ENCODE measurements around the gene PCDHGC5. TPM values are rescaled to one million over a fixed set of nuclear protein-coding genes. Genes with fewer than 3 reads are reported as not detected.
A peak's percentile ranks its signal among the peaks of the same experiment; 100 is the strongest.

The PCDHGC5 gene
- total and polyA plus RNA-seq, 2 experiments from 2014 or later = 0.16 to 1.5 TPM

DNA sequence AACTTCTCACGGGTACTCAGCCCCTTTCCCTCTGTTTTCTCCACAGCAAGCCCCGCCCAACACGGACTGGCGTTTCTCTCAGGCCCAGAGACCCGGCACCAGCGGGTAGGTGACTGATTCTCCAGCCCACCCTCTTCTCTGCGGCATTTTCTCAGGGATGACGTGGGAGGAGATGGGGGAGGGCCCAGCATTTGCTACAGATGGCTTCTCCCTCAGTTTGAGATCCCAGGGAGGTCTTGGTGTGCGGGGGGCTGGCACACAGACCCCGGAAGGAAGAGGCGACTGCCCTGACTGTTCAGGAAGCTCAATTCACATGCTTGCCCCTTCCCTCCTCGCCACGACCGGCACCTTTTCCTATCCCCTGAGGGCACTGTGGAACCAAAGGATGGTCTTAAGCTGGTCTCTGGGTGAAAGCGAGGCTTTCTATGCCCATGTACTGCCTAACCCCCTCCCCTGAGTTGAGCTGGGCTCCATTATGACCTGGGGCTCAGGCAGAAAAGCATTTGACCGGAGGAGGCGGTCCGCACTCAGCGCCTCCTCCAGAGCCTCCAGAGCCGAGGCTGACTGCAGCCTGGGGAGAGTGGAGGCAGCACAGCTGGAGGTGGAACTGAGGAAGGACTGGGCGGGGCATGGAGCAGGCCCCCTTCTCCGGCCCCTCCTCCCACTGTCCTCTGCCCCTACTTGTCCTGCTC, 6.0 kb downstream of the PCDHGC5 start:
- peak; percentile 11 for ATAC-seq
- peaks cover 48% of the 10 kb centered on the region for H3K27me3 ChIP-seq (ENCODE audit: insufficient read depth)
- peak overlapping the region; percentile 76 for H2AFZ ChIP-seq
- 0 out of 2 replicates have a peak, but pooled peaks cover 10% of the 10 kb centered on the region for H3F3A ChIP-seq (replicated peaks; ENCODE audit: low read depth)
- H3K9me2 ChIP-seq (ENCODE audit: insufficient read depth) = no peaks in the 10 kb centered on the region; the same call in 1 of the 2 replicates
- H4K20me1 ChIP-seq (replicated peaks; ENCODE audit: insufficient read depth) = no peaks in the 10 kb centered on the region
- peak; percentile 62 for DNase-seq (ENCODE audit: low spot score)
- H3K4me3 Mint-ChIP-seq = peak overlapping the region; percentile 30
- peaks cover 39% of the 10 kb centered on the region for H3K4me1 ChIP-seq (ENCODE audit: insufficient read depth)
- no peaks in the 10 kb centered on the region for H3K36me3 ChIP-seq (ENCODE audit: insufficient read depth)
- H3K36me3 Mint-ChIP-seq (ENCODE audit: low read depth) = peaks cover 17% of the 10 kb centered on the region
- TF ChIP-seq CREB1 (CRISPR knock-in tag; IDR thresholded peaks at IDR 0.05; ENCODE audit: low read depth) = 0 out of 2 replicates have a peak, but pooled peaks have one; percentile 11
- TF ChIP-seq ZNF331 (CRISPR knock-in tag; IDR thresholded peaks at IDR 0.05; ENCODE audit: low read depth) = no peak
- no peak for TF ChIP-seq EZH2 (IDR thresholded peaks at IDR 0.05; ENCODE audit: low read depth, unreplicated experiment)
- no peak for TF ChIP-seq ZNF114 (CRISPR knock-in tag; IDR thresholded peaks at IDR 0.05)
- TF ChIP-seq NANOG (IDR thresholded peaks at IDR 0.05; ENCODE audit: borderline replicate concordance) = no peak
- TF ChIP-seq POLR2AphosphoS5 (IDR thresholded peaks at IDR 0.05; ENCODE audit: low read depth) = no peak
- H3K4me2 ChIP-seq = peak overlapping the region; percentile 79
- H3K27ac Mint-ChIP-seq = no peak overlapping the region
- peaks cover 54% of the 10 kb centered on the region for H3K27me3 Mint-ChIP-seq (ENCODE audit: insufficient read depth, low read depth, poor library complexity)
- no peaks in the 10 kb centered on the region for H3K9me3 Mint-ChIP-seq
- H3K4me1 Mint-ChIP-seq = peaks cover 49% of the 10 kb centered on the region
- peak overlapping the region; percentile 51 for H3K4me3 ChIP-seq
- no peak overlapping the region for H3K27ac ChIP-seq (ENCODE audit: low read depth)
- H3K79me2 ChIP-seq (replicated peaks; ENCODE audit: insufficient read depth) = no peaks in the 10 kb centered on the region

DNA sequence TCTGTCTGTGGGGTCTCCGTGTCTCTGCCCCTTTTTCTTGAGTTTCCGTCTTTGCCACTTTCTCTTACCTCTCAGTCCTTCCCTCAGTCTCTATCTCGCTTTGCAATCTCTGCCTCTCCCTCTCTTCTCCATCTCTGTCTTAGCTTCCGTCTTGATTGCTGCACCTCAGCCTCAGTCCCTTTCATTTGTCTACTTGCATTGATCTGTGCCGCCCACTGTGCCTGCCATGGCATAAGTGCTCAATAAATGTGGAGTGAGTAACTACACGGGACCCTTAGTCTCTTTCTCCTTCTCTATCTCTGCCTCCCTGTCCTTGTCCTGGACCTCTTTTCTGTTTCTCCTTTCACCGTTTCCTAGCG, 6.6 kb downstream of the PCDHGC5 start:
- no peak overlapping the region for H2AFZ ChIP-seq
- no peak for ATAC-seq
- Mint-ChIP-seq H3K4me1 (peaks cover 49% of the 10 kb centered on the region), H3K9me3 (no peaks in the 10 kb centered on the region), H3K27me3 (ENCODE audit: insufficient read depth, low read depth, poor library complexity) (peaks cover 49% of the 10 kb centered on the region), H3K4me3 (peak overlapping the region; percentile 30), H3K36me3 (ENCODE audit: low read depth) (peaks cover 15% of the 10 kb centered on the region), H3K27ac (no peak overlapping the region)
- no peaks in the 10 kb centered on the region for H4K20me1 ChIP-seq (replicated peaks; ENCODE audit: insufficient read depth)
- H3F3A ChIP-seq (replicated peaks; ENCODE audit: low read depth) = 0 out of 2 replicates have a peak, but pooled peaks cover 10% of the 10 kb centered on the region
- peak overlapping the region; percentile 51 for H3K4me3 ChIP-seq
- H3K4me1 ChIP-seq (ENCODE audit: insufficient read depth) = peaks cover 39% of the 10 kb centered on the region
- no peak for DNase-seq (ENCODE audit: low spot score)
- H3K27me3 ChIP-seq (ENCODE audit: insufficient read depth) = peaks cover 43% of the 10 kb centered on the region
- H3K9me2 ChIP-seq (ENCODE audit: insufficient read depth) = no peaks in the 10 kb centered on the region; the same call in 1 of the 2 replicates
- no peaks in the 10 kb centered on the region for H3K36me3 ChIP-seq (ENCODE audit: insufficient read depth)
- H3K4me2 ChIP-seq = peak overlapping the region; percentile 79
- H3K79me2 ChIP-seq (replicated peaks; ENCODE audit: insufficient read depth) = no peaks in the 10 kb centered on the region
- H3K27ac ChIP-seq (ENCODE audit: low read depth) = no peak overlapping the region
- TF ChIP-seq, protein P1, sequence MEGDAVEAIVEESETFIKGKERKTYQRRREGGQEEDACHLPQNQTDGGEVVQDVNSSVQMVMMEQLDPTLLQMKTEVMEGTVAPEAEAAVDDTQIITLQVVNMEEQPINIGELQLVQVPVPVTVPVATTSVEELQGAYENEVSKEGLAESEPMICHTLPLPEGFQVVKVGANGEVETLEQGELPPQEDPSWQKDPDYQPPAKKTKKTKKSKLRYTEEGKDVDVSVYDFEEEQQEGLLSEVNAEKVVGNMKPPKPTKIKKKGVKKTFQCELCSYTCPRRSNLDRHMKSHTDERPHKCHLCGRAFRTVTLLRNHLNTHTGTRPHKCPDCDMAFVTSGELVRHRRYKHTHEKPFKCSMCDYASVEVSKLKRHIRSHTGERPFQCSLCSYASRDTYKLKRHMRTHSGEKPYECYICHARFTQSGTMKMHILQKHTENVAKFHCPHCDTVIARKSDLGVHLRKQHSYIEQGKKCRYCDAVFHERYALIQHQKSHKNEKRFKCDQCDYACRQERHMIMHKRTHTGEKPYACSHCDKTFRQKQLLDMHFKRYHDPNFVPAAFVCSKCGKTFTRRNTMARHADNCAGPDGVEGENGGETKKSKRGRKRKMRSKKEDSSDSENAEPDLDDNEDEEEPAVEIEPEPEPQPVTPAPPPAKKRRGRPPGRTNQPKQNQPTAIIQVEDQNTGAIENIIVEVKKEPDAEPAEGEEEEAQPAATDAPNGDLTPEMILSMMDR (conservative IDR thresholded peaks at IDR 0.05; ENCODE audit: low read depth in 2 of 2) = no peak
- TF ChIP-seq, protein P2, sequence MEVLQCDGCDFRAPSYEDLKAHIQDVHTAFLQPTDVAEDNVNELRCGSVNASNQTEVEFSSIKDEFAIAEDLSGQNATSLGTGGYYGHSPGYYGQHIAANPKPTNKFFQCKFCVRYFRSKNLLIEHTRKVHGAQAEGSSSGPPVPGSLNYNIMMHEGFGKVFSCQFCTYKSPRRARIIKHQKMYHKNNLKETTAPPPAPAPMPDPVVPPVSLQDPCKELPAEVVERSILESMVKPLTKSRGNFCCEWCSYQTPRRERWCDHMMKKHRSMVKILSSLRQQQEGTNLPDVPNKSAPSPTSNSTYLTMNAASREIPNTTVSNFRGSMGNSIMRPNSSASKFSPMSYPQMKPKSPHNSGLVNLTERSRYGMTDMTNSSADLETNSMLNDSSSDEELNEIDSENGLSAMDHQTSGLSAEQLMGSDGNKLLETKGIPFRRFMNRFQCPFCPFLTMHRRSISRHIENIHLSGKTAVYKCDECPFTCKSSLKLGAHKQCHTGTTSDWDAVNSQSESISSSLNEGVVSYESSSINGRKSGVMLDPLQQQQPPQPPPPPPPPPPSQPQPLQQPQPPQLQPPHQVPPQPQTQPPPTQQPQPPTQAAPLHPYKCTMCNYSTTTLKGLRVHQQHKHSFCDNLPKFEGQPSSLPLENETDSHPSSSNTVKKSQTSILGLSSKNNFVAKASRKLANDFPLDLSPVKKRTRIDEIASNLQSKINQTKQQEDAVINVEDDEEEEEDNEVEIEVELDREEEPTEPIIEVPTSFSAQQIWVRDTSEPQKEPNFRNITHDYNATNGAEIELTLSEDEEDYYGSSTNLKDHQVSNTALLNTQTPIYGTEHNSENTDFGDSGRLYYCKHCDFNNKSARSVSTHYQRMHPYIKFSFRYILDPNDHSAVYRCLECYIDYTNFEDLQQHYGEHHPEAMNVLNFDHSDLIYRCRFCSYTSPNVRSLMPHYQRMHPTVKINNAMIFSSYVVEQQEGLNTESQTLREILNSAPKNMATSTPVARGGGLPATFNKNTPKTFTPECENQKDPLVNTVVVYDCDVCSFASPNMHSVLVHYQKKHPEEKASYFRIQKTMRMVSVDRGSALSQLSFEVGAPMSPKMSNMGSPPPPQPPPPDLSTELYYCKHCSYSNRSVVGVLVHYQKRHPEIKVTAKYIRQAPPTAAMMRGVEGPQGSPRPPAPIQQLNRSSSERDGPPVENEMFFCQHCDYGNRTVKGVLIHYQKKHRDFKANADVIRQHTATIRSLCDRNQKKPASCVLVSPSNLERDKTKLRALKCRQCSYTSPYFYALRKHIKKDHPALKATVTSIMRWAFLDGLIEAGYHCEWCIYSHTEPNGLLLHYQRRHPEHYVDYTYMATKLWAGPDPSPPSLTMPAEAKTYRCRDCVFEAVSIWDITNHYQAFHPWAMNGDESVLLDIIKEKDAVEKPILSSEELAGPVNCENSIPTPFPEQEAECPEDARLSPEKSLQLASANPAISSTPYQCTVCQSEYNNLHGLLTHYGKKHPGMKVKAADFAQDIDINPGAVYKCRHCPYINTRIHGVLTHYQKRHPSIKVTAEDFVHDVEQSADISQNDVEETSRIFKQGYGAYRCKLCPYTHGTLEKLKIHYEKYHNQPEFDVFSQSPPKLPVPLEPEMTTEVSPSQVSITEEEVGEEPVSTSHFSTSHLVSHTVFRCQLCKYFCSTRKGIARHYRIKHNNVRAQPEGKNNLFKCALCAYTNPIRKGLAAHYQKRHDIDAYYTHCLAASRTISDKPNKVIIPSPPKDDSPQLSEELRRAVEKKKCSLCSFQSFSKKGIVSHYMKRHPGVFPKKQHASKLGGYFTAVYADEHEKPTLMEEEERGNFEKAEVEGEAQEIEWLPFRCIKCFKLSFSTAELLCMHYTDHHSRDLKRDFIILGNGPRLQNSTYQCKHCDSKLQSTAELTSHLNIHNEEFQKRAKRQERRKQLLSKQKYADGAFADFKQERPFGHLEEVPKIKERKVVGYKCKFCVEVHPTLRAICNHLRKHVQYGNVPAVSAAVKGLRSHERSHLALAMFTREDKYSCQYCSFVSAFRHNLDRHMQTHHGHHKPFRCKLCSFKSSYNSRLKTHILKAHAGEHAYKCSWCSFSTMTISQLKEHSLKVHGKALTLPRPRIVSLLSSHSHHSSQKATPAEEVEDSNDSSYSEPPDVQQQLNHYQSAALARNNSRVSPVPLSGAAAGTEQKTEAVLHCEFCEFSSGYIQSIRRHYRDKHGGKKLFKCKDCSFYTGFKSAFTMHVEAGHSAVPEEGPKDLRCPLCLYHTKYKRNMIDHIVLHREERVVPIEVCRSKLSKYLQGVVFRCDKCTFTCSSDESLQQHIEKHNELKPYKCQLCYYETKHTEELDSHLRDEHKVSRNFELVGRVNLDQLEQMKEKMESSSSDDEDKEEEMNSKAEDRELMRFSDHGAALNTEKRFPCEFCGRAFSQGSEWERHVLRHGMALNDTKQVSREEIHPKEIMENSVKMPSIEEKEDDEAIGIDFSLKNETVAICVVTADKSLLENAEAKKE (CRISPR knock-in tag; IDR thresholded peaks at IDR 0.05) = no peak
- TF ChIP-seq JUNB (IDR thresholded peaks at IDR 0.05; ENCODE audit: unreplicated experiment) (no peak), NANOG (IDR thresholded peaks at IDR 0.05; ENCODE audit: borderline replicate concordance) (no peak), ZNF331 (CRISPR knock-in tag; IDR thresholded peaks at IDR 0.05; ENCODE audit: low read depth) (no peak), ZNF114 (CRISPR knock-in tag; IDR thresholded peaks at IDR 0.05) (no peak), EZH2phosphoT487 (IDR thresholded peaks at IDR 0.05; ENCODE audit: unreplicated experiment) (no peak), EZH2 (IDR thresholded peaks at IDR 0.05; ENCODE audit: low read depth, unreplicated experiment) (no peak), CREB1 (CRISPR knock-in tag; IDR thresholded peaks at IDR 0.05; ENCODE audit: low read depth) (no peak), POLR2AphosphoS5 (IDR thresholded peaks at IDR 0.05; ENCODE audit: low read depth) (no peak), STAT1 (IDR thresholded peaks at IDR 0.05; ENCODE audit: unreplicated experiment) (no peak)
- TF ChIP-seq, protein P3, sequence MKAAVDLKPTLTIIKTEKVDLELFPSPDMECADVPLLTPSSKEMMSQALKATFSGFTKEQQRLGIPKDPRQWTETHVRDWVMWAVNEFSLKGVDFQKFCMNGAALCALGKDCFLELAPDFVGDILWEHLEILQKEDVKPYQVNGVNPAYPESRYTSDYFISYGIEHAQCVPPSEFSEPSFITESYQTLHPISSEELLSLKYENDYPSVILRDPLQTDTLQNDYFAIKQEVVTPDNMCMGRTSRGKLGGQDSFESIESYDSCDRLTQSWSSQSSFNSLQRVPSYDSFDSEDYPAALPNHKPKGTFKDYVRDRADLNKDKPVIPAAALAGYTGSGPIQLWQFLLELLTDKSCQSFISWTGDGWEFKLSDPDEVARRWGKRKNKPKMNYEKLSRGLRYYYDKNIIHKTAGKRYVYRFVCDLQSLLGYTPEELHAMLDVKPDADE (IDR thresholded peaks at IDR 0.05) = no peak
